ENCODE data around the gene EFCAB8.
"Not testable (repeated sequence)": the region's sequence is repeated elsewhere in the genome, so short reads cannot be mapped to it uniquely, and the experiment has no call there.

Gene EFCAB8

DNA sequence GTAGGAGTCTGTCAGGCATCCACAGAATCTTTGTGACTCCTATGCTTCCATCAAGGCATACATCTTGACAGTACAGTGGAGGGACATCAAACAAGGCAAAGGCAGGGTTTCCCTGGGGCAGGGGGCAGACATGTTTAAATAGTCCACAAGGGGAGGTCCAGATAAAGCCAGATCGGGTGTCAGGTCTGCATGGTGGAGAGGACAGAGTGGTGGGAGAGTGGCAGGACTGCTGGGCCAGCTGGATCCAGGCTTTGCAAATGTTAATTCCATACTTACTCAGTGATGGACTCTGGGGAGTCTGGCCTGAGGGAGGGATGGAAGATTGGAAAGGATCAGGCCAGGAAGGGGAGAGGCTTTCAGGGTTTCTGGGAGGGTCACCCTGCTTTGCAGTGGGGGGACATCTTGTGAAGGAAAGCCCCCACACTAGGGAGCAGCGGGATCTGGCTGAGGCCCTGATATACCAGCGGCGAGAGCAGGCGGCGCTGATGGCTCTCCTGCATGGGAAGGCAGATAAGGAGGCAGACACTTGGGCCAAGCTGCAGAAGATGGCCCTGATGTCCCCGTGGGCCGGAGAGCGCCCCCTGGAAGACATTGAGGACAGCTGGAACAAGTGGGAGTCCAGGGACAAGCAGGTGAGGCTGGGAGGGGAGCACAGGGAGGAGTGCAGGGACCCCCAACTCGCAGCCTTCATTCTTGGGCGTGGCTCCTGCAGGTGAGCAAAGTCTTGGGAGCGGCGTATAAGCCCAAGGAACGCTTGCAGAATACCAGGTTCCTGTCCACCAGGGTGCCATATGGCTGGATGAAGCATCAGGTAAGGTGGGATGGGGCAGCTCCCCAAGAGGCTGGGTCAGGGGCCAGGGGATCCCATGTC is 100.9 kb downstream of the EFCAB8 start:
- no peak for DNase-seq (ENCODE audit: low read depth)
- H3K4me3 ChIP-seq (ENCODE audit: control insufficient read depth, low read depth, low read length), result no peak overlapping the region
- no peak for TF ChIP-seq CTCF (conservative IDR thresholded peaks at IDR 0.05; ENCODE audit: control insufficient read depth, insufficient read depth, low read depth, low read length)

DNA sequence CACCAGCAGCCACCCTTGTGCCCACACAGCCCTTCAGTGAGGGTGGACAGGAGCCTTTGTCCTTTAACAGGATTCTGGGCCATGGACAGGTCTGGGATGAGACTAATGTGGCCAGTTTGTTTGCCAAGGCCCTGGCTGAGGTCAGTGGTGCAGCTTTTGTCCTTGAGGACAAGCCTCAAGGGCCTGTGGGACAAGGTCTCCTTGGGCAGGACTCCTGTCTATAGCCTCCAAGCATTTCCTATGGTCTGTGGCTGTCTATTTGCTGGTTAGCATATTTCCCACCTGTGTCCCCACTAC is 101.4 kb downstream of the EFCAB8 start:
- DNase-seq (ENCODE audit: low read depth), result no peak
- no peak overlapping the region for H3K4me3 ChIP-seq (ENCODE audit: control insufficient read depth, low read depth, low read length)
- no peak for TF ChIP-seq CTCF (conservative IDR thresholded peaks at IDR 0.05; ENCODE audit: control insufficient read depth, insufficient read depth, low read depth, low read length)

- no peak for TF ChIP-seq CTCF (conservative IDR thresholded peaks at IDR 0.05; ENCODE audit: control insufficient read depth, insufficient read depth, low read depth, low read length)
- no peak for DNase-seq (ENCODE audit: low read depth)
- no peak overlapping the region for H3K4me3 ChIP-seq (ENCODE audit: control insufficient read depth, low read depth, low read length)
Measured at GRCh38 chr20:32960849-32961731, 102.4 kb downstream of the EFCAB8 start.

DNA sequence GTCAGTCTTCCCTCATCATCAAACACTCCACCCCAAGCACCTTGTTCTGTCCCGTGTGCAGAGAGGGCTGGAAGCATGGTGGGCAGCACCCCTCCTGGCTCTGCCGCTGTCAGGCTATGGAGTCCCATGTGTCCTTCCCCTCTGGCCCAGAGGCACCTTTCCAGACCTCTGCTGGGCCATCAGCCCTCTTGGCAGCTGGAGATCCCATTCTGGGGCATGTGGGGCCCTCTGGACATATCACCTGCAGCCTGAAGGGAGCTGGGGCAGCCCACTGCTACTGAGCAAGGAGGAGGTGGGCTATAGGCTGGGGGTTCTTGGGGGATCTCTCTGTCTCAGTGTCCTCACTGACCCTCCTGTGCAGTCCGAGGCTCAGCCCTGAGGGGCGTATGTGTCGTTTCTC is 103.3 kb downstream of the EFCAB8 start:
- no peak overlapping the region for H3K4me3 ChIP-seq (ENCODE audit: control insufficient read depth, low read depth, low read length)
- TF ChIP-seq CTCF (conservative IDR thresholded peaks at IDR 0.05; ENCODE audit: control insufficient read depth, insufficient read depth, low read depth, low read length), result no peak
- DNase-seq (ENCODE audit: low read depth), result no peak

DNA sequence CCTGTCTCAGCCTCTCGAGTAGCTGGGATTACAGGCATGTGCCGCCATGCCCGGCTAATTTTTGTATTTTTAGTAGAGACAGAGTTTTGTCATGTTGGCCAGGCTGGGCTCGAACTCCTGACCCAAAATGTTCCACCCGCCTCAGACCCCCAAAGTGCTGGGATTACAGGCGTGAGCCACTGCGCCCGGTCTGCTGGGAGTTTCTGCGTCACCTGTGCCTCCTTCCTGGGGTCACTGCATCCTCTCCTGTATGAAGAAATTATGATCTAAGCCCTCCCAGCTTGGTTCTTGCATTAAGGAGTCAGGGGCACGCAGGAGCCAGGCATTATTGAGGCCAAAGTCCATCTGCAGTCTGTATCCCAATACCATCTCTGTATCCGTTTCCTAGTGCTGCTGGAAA is 103.9 kb downstream of the EFCAB8 start:
- not testable (repeated sequence) for DNase-seq (ENCODE audit: low read depth); H3K4me3 ChIP-seq (ENCODE audit: control insufficient read depth, low read depth, low read length)

DNA sequence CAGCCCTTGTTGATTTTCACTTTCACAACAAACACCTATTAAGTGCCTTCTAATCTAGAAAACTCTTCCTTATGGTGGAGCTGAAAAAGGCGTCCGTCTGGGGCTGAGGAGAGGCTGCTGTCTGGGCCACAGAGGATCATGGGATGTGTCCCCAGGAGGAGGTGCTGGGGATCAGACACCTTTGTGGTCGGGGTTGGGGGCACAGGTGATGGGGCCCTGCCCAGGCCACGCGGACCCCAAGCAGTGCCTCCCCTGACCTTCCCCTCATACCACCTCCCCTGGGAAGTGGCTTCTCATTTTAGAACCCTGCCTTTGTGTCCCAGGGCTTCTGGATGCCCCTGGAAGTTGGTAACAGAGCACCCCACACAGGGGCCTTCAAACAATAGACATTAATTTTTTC is 104.5 kb downstream of the EFCAB8 start:
- no peak for DNase-seq (ENCODE audit: low read depth)
- no peak overlapping the region for H3K4me3 ChIP-seq (ENCODE audit: control insufficient read depth, low read depth, low read length)
- TF ChIP-seq CTCF (conservative IDR thresholded peaks at IDR 0.05; ENCODE audit: control insufficient read depth, insufficient read depth, low read depth, low read length), result no peak

GRCh38 chr20:32964575-32964974 is 105.9 kb downstream of the EFCAB8 start:
- DNase-seq (ENCODE audit: low read depth), result no peak
- no peak for TF ChIP-seq CTCF (conservative IDR thresholded peaks at IDR 0.05; ENCODE audit: control insufficient read depth, insufficient read depth, low read depth, low read length)
- no peak overlapping the region for H3K4me3 ChIP-seq (ENCODE audit: control insufficient read depth, low read depth, low read length)

Measured in fibroblast of mammary gland (primary cell).